Activated CD8-positive, alpha-beta T cell treated with anti-CD3 and anti-CD28 coated beads for 36 hours (primary cell): ENCODE data around the gene GALNT8. TPM values are rescaled to one million over a fixed set of nuclear protein-coding genes. Genes with fewer than 3 reads are reported as not detected.

ENCODE experiments used
- ATAC-seq: fragments of 200-7000 bp; cut with Tn5 transposase; one replicate; pipeline ENCODE4 v1.10.0; 2021; ENCODE audit warnings: mild to moderate bottlenecking, moderate library complexity
- CTCF ChIA-PET: fragments of 350-600 bp; sonication (Branson Sonifier 250); formaldehyde crosslinking; loops from one replicate; lab custom pipeline; 2021; ENCODE audit warnings: antibody characterized with exemption; lab: Charles Lee
- POLR2A ChIA-PET: fragments of 350-600 bp; sonication (Branson Sonifier 250); formaldehyde crosslinking; loops from one replicate; lab custom pipeline; 2021; ENCODE audit warnings: antibody characterized with exemption; lab: Charles Lee
- DNase-seq: peaks from one replicate; pipeline ENCODE4 v3.0.0-alpha.2; 2020
- H3K27ac Mint-ChIP-seq: one replicate; pipeline ENCODE4 v1.8.0; 2021; ENCODE audit warnings: mild to moderate bottlenecking, mixed read lengths
- H3K27me3 Mint-ChIP-seq: one replicate; pipeline ENCODE4 v1.8.0; 2021; ENCODE audit warnings: mixed read lengths
- H3K36me3 Mint-ChIP-seq: one replicate; pipeline ENCODE4 v1.8.0; 2021; ENCODE audit warnings: low read depth, mixed read lengths
- H3K4me1 Mint-ChIP-seq: one replicate; pipeline ENCODE4 v1.8.0; 2021; ENCODE audit warnings: low read depth, mixed read lengths
- H3K4me3 Mint-ChIP-seq: one replicate; pipeline ENCODE4 v1.8.0; 2021; ENCODE audit warnings: mild to moderate bottlenecking, moderate library complexity, mixed read lengths
- H3K9me3 Mint-ChIP-seq: one replicate; pipeline ENCODE4 v1.8.0; 2021; ENCODE audit warnings: mixed read lengths
- intact Hi-C: fragments of 100-400 bp; cut with micrococcal nuclease; formaldehyde crosslinking; loops from one replicate; pipeline ENCODE4 v1.10.0; 2022
- total RNA-seq, 2 experiments: library from RNA; stranded (reverse); gene quantifications; one replicate each; pipeline ENCODE4 v1.2.3, GENCODE V29; 2021
- TF ChIP-seq, protein P1 (sequence below): fragments of 200-600 bp; IDR thresholded peaks from one replicate; pipeline ENCODE4 v1.8.0; 2022; ENCODE audit warnings: antibody characterized with exemption, mild to moderate bottlenecking

Gene GALNT8, protein sequence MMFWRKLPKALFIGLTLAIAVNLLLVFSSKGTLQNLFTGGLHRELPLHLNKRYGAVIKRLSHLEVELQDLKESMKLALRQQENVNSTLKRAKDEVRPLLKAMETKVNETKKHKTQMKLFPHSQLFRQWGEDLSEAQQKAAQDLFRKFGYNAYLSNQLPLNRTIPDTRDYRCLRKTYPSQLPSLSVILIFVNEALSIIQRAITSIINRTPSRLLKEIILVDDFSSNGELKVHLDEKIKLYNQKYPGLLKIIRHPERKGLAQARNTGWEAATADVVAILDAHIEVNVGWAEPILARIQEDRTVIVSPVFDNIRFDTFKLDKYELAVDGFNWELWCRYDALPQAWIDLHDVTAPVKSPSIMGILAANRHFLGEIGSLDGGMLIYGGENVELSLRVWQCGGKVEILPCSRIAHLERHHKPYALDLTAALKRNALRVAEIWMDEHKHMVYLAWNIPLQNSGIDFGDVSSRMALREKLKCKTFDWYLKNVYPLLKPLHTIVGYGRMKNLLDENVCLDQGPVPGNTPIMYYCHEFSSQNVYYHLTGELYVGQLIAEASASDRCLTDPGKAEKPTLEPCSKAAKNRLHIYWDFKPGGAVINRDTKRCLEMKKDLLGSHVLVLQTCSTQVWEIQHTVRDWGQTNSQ
- under 1 TPM; 0.38 to 0.60 TPM for total RNA-seq

DNA sequence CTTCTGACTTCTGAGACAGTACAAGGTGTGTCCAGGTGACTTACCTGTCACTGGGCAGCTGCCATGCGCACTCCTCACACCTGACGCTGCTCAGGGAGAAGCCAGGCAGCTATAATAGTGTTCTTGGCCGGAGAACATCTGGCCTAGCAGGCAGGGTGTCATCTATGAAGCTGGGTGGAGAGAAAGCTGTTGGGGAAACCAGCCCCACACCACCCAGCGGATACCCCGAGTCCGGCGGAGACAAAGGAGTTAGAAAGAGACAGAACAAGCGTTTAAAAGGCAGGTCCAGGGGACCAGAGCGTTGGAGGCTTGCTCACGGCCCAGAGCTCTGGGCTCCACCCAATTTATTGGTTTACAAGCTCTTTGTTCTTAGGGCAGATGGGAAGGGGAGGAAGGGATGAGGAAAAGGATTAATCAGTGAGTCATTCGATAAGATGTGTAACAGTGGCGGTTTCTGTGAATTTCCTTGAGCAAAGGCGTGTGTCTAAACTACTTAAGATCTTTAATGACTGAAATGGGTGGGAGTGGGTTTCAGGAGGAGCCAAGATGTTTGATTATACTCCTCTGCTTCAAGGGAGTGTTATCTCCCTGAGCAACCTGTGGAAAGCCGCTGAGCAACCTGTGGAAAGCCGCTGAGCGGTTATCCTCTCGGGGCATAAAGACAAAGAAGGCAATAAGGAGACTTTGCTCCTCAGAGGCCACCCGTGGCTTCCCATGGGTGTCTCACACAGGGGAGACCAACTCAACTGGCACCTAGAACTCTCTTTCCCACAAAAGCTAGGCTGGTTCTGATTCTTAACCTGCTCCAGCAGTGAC, at the start of gene GALNT8:
Gene GALNT8 (plus strand): TSS at position 580 of the 816 bp plus-strand sequence. CDS start 278 bp downstream, outside the sequence.
- no peaks in the 10 kb centered on the region for H3K9me3 Mint-ChIP-seq
- no peak for ATAC-seq
- peaks cover 27% of the 10 kb centered on the region for H3K27me3 Mint-ChIP-seq
- TF ChIP-seq, protein P1, sequence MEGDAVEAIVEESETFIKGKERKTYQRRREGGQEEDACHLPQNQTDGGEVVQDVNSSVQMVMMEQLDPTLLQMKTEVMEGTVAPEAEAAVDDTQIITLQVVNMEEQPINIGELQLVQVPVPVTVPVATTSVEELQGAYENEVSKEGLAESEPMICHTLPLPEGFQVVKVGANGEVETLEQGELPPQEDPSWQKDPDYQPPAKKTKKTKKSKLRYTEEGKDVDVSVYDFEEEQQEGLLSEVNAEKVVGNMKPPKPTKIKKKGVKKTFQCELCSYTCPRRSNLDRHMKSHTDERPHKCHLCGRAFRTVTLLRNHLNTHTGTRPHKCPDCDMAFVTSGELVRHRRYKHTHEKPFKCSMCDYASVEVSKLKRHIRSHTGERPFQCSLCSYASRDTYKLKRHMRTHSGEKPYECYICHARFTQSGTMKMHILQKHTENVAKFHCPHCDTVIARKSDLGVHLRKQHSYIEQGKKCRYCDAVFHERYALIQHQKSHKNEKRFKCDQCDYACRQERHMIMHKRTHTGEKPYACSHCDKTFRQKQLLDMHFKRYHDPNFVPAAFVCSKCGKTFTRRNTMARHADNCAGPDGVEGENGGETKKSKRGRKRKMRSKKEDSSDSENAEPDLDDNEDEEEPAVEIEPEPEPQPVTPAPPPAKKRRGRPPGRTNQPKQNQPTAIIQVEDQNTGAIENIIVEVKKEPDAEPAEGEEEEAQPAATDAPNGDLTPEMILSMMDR, result no peak
- H3K4me3 Mint-ChIP-seq, result no peak within 1 kb of the TSS
- intact Hi-C loops, result no loop called here
- H3K4me1 Mint-ChIP-seq, result no peaks in the 10 kb centered on the region
- ChIA-PET CTCF (interaction anchor here (0.9 kb wide), 1 partner anchor 39 kb away, joined by 3 read pairs; no protein-coding TSS in a partner anchor), POLR2A (no interaction called here)
- DNase-seq, result no peak
- H3K36me3 Mint-ChIP-seq, result no peaks in the 10 kb centered on the region
- H3K27ac Mint-ChIP-seq, result no peak within 1 kb of the TSS

DNA sequence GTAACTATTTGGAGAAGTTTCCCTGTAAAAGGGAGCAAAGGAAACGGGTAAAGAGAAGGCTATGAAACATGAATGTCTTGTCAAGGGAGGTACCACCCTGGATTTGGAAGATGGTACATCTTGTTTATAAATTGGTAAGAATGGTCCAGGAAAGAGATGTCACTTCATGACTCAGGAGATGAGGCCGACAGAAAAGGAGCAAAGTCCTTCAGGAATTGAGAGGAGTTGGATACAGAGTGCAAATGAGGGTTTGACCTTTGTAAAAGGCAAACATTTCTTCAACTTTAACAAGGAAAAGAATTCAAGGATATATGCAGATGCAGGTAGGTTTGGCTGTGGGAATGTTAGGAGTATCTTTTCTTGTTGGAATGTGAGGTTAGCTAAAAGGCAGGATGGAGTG, 40.5 kb upstream of the GALNT8 start:
- TF ChIP-seq, protein P1, result no peak
- POLR2A ChIA-PET, result no interaction called here
- CTCF ChIA-PET, result no interaction called here
- H3K4me3 Mint-ChIP-seq, result no peak overlapping the region
- no peak overlapping the region for H3K27ac Mint-ChIP-seq
- no peaks in the 10 kb centered on the region for H3K4me1 Mint-ChIP-seq
- H3K9me3 Mint-ChIP-seq, result no peaks in the 10 kb centered on the region
- DNase-seq (no peak), ATAC-seq (no peak)
- no peaks in the 10 kb centered on the region for H3K27me3 Mint-ChIP-seq
- intact Hi-C loops, result no loop called here
- peaks cover 31% of the 10 kb centered on the region for H3K36me3 Mint-ChIP-seq

DNA sequence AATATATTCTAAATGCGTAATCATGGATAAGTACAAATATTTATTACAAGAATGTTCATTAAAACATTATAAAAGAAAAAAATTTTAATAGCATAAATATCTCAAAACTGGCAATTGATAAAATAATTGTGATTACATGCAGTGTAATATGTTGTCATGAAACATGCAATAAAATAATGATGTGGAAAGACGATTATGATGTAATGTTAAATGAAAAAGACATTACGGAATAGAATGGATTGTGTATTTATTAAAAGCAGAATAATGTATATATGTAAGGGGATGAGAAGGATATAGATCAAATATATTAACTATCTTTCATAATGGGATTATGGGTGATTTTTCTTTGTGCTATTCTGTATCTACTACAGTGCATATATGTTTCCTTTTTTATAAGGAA, 38.5 kb upstream of the GALNT8 start:
- ATAC-seq (no peak), DNase-seq (no peak)
- ChIA-PET CTCF (no interaction called here), POLR2A (no interaction called here)
- H3K36me3 Mint-ChIP-seq, result peaks cover 45% of the 10 kb centered on the region
- H3K27me3 Mint-ChIP-seq, result no peaks in the 10 kb centered on the region
- no peak overlapping the region for H3K4me3 Mint-ChIP-seq
- no peak overlapping the region for H3K27ac Mint-ChIP-seq
- TF ChIP-seq, protein P1, result no peak
- intact Hi-C loops, result no loop called here
- no peaks in the 10 kb centered on the region for H3K4me1 Mint-ChIP-seq
- H3K9me3 Mint-ChIP-seq, result no peaks in the 10 kb centered on the region

DNA sequence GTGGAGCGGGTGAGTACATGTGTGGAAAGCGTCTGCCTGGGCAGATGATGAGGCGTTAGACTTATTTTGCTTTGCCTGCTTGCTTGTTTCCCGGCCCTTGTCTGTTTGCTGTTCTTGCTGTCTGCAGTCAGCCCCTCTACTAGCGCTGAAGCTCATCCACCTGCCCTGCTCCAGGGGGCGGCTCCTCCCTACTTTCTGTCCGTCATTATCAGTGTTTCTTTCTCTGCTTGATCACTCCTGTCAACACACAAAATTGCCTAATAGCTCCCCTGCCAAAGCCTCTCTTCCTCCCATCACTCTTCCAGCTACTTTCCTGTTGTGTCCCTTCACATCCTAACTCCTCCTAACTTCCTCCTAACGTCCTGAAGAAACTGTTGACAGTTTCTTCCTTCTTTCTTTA, 34.9 kb upstream of the GALNT8 start:
- no peak for DNase-seq
- no peak for ATAC-seq
- Mint-ChIP-seq H3K9me3 (no peaks in the 10 kb centered on the region), H3K27ac (no peak overlapping the region), H3K4me3 (no peak overlapping the region), H3K27me3 (no peaks in the 10 kb centered on the region), H3K36me3 (peaks cover 68% of the 10 kb centered on the region), H3K4me1 (no peaks in the 10 kb centered on the region)
- TF ChIP-seq, protein P1, result no peak
- ChIA-PET POLR2A (no interaction called here), CTCF (no interaction called here)
- intact Hi-C loops, result no loop called here
